Panc1 (cell line): ENCODE measurements around the gene SLC66A2.

Source experiments
- POLR2AphosphoS5 ChIP-seq: IDR thresholded peaks from 2 replicates; pipeline ENCODE4 v1.6.1; 2012; ENCODE audit warnings: mild to moderate bottlenecking, low read depth, low read length, moderate library complexity
- TF ChIP-seq, protein P1 (sequence below), 2 experiments: IDR thresholded peaks; 2 replicates each; pipeline ENCODE4 v1.6.1; 2011 to 2012; ENCODE audit warnings: low read depth in 2 of 2, control low read depth in 1 of 2, low read length in 1 of 2, mild to moderate bottlenecking in 1 of 2, moderate library complexity in 1 of 2; ENCODE audit not compliant: insufficient read depth in 1 of 2
- TF ChIP-seq, protein P2 (sequence below): fragments of 450-650 bp; IDR thresholded peaks from 2 replicates; pipeline ENCODE4 v1.5.1; 2017; ENCODE audit warnings: mild to moderate bottlenecking

DNA sequence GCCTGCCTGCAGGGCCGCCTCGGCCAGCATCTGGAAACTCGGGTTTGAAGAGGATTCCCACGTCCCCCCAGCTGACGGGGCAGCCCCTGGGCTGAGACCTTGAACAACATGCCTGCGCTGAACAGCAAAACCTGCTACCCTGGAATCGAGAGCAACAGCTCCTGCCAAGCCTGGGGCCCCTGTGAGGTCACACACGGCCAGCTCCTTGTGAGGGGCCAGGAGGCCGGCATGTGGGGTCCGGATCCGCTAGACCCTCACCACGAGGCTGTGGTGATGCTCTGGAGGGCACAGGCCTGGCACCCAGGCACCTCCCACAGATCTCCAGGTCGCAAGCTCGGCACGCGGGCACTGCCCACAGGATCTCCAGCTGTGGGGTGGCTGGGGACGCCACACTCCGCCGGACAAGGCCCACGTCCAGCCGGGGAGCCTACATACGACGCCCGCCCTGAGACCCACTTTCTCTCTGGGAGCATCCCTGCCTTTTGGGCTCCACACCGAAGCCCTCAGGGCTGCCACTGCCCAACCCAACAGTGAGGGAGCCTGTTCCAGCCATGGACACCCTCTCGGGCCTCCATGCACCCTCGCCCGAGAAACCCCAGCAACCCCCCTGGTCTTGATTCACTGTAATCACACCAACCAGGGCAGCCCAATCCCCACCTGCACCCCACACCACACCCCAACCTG, 34.1 kb downstream of the SLC66A2 start:
- no peak for TF ChIP-seq POLR2AphosphoS5
- TF ChIP-seq, protein P1, sequence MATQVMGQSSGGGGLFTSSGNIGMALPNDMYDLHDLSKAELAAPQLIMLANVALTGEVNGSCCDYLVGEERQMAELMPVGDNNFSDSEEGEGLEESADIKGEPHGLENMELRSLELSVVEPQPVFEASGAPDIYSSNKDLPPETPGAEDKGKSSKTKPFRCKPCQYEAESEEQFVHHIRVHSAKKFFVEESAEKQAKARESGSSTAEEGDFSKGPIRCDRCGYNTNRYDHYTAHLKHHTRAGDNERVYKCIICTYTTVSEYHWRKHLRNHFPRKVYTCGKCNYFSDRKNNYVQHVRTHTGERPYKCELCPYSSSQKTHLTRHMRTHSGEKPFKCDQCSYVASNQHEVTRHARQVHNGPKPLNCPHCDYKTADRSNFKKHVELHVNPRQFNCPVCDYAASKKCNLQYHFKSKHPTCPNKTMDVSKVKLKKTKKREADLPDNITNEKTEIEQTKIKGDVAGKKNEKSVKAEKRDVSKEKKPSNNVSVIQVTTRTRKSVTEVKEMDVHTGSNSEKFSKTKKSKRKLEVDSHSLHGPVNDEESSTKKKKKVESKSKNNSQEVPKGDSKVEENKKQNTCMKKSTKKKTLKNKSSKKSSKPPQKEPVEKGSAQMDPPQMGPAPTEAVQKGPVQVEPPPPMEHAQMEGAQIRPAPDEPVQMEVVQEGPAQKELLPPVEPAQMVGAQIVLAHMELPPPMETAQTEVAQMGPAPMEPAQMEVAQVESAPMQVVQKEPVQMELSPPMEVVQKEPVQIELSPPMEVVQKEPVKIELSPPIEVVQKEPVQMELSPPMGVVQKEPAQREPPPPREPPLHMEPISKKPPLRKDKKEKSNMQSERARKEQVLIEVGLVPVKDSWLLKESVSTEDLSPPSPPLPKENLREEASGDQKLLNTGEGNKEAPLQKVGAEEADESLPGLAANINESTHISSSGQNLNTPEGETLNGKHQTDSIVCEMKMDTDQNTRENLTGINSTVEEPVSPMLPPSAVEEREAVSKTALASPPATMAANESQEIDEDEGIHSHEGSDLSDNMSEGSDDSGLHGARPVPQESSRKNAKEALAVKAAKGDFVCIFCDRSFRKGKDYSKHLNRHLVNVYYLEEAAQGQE (IDR thresholded peaks at IDR 0.05; ENCODE audit: insufficient read depth in 1 of 2, low read depth in 2 of 2, low read length in 1 of 2) = no peak
- TF ChIP-seq, protein P2, sequence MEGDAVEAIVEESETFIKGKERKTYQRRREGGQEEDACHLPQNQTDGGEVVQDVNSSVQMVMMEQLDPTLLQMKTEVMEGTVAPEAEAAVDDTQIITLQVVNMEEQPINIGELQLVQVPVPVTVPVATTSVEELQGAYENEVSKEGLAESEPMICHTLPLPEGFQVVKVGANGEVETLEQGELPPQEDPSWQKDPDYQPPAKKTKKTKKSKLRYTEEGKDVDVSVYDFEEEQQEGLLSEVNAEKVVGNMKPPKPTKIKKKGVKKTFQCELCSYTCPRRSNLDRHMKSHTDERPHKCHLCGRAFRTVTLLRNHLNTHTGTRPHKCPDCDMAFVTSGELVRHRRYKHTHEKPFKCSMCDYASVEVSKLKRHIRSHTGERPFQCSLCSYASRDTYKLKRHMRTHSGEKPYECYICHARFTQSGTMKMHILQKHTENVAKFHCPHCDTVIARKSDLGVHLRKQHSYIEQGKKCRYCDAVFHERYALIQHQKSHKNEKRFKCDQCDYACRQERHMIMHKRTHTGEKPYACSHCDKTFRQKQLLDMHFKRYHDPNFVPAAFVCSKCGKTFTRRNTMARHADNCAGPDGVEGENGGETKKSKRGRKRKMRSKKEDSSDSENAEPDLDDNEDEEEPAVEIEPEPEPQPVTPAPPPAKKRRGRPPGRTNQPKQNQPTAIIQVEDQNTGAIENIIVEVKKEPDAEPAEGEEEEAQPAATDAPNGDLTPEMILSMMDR = no peak
